PFSK-1 (cell line): Measurements from ENCODE around the gene ITSN2.

Experiments
- FOXP2 ChIP-seq: optimal IDR thresholded peaks from 2 replicates; pipeline ENCODE3; 2011; ENCODE audit warnings: borderline replicate concordance, control low read depth, inconsistent platforms; ENCODE audit not compliant: insufficient read depth; ENCODE audit errors: extremely low read length, extremely low read depth
- POLR2AphosphoS5 ChIP-seq: IDR thresholded peaks from 2 replicates; pipeline ENCODE4 v1.6.1; 2012; ENCODE audit warnings: low read depth, mild to moderate bottlenecking, control low read depth, low read length, moderate library complexity
- SIN3A ChIP-seq: IDR thresholded peaks from 2 replicates; pipeline ENCODE4 v1.6.1; 2012; ENCODE audit warnings: mild to moderate bottlenecking, low read length, moderate library complexity, borderline replicate concordance; ENCODE audit not compliant: insufficient read depth
- TAF1 ChIP-seq: IDR thresholded peaks from 2 replicates; pipeline ENCODE4 v1.6.1; 2012; ENCODE audit warnings: low read length, control low read depth, borderline replicate concordance; ENCODE audit not compliant: insufficient read depth
- TF ChIP-seq, protein P1 (sequence below), 2 experiments: IDR thresholded peaks; 2 replicates each; pipeline versions ENCODE4 v1.6.1 to v1.8.0; 2011 to 2012; ENCODE audit warnings: low read depth in 2 of 2, low read length in 2 of 2, control low read depth in 1 of 2, inconsistent platforms in 1 of 2, mild to moderate bottlenecking in 1 of 2, moderate library complexity in 1 of 2; ENCODE audit not compliant: insufficient read depth in 1 of 2

ITSN2 gene

DNA sequence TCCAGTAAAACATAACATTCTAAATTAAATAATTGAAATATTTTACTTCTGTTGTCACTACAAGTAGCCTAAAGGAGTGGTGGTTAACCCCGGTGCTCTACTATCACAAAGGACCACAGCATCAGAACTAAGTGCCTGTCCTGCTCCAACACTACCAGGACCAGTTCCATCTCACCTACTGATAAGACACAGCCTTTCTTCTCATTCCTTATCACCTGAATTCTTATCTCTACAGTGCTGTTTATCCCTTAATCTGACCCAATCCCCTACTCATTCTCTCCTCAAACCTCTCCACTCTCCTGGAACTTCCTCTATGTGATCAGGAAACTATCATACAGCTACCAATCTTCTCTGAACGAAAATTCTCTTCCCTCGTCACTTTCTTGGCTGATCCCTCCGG, 80.2 kb downstream of the ITSN2 start:
- TF ChIP-seq, protein P1, sequence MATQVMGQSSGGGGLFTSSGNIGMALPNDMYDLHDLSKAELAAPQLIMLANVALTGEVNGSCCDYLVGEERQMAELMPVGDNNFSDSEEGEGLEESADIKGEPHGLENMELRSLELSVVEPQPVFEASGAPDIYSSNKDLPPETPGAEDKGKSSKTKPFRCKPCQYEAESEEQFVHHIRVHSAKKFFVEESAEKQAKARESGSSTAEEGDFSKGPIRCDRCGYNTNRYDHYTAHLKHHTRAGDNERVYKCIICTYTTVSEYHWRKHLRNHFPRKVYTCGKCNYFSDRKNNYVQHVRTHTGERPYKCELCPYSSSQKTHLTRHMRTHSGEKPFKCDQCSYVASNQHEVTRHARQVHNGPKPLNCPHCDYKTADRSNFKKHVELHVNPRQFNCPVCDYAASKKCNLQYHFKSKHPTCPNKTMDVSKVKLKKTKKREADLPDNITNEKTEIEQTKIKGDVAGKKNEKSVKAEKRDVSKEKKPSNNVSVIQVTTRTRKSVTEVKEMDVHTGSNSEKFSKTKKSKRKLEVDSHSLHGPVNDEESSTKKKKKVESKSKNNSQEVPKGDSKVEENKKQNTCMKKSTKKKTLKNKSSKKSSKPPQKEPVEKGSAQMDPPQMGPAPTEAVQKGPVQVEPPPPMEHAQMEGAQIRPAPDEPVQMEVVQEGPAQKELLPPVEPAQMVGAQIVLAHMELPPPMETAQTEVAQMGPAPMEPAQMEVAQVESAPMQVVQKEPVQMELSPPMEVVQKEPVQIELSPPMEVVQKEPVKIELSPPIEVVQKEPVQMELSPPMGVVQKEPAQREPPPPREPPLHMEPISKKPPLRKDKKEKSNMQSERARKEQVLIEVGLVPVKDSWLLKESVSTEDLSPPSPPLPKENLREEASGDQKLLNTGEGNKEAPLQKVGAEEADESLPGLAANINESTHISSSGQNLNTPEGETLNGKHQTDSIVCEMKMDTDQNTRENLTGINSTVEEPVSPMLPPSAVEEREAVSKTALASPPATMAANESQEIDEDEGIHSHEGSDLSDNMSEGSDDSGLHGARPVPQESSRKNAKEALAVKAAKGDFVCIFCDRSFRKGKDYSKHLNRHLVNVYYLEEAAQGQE (IDR thresholded peaks at IDR 0.05; ENCODE audit: insufficient read depth in 1 of 2, low read depth in 2 of 2, low read length in 2 of 2) = no peak
- TF ChIP-seq SIN3A (no peak), TAF1 (no peak), POLR2AphosphoS5 (no peak), FOXP2 (no peak)

DNA sequence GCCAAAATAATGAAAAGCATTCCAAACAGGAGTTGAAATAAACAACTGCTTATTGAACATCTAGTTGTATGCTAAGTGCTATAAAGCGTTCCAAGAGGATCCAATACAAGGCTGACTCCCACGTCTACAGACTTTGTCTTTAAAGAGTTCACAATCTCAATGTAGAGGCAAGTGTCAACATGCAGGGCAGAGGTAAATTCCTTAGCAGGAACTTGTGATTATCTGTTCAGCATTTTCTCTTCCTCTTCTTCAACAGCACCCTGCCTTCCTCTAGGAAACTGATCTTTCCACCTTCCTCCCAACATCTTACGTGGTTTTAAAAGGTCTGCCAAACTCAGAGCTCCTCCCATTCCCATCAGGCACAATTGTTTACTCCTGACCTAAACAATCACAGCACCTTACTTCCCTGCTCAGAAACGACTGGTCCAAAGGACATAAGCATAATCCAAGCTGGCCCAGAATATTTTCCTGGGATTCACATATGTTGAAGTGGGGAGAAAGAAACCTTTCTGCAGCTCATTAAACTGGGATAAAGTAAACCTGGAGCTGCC, 83.9 kb downstream of the ITSN2 start:
- TF ChIP-seq POLR2AphosphoS5 (no peak), FOXP2 (no peak), TAF1 (no peak), SIN3A (no peak)
- TF ChIP-seq, protein P1 (IDR thresholded peaks at IDR 0.05; ENCODE audit: insufficient read depth in 1 of 2, low read depth in 2 of 2, low read length in 2 of 2) = no peak

DNA sequence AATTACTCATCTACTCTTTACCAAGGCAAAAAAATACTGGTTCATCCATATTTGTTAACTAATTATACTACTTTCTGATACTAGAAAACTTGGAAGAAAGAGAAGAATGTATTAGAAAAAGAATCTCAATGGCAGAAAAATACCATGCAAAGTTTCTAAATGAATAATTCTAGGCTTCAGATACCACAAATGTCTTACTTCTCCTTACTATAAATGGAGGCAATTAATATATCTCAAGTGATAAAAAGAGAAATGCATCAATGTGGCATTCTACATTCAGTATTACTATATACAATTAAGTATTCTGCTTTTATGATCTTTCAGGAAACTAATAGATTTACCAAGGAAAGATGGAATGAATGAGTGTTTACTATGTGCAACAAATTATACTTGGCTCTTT, 85.5 kb downstream of the ITSN2 start:
- TF ChIP-seq FOXP2 (no peak), SIN3A (no peak), TAF1 (no peak), POLR2AphosphoS5 (no peak)
- TF ChIP-seq, protein P1 (IDR thresholded peaks at IDR 0.05; ENCODE audit: insufficient read depth in 1 of 2, low read depth in 2 of 2, low read length in 2 of 2) = no peak

DNA sequence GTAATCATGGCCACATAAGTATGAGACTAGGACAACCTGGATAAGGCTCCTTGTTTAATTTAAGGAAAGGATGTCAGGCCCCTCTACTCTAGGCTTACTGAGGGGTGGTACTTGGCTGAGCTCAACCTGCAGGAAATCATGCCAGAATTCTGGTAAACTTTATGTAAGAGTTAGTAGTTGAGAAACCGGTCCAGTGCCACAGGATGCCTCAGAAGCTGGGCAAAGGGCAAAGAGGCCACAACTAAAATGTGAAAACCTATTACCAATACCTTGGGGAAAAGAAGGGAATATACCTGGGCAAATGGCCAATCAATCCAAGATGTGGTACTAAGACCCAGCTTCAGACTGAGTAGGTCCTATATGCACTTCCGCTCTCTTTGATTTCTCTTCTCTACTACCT, 86.7 kb downstream of the ITSN2 start:
- TF ChIP-seq SIN3A = no peak
- no peak for TF ChIP-seq POLR2AphosphoS5
- TF ChIP-seq, protein P1 (IDR thresholded peaks at IDR 0.05; ENCODE audit: insufficient read depth in 1 of 2, low read depth in 2 of 2, low read length in 2 of 2) = no peak
- no peak for TF ChIP-seq FOXP2
- TF ChIP-seq TAF1 = no peak
